ENCODE data around the gene PACSIN2.
"Not testable (repeated sequence)": the region's sequence is repeated elsewhere in the genome, so short reads cannot be mapped to it uniquely, and the experiment has no call there.

The PACSIN2 gene

DNA sequence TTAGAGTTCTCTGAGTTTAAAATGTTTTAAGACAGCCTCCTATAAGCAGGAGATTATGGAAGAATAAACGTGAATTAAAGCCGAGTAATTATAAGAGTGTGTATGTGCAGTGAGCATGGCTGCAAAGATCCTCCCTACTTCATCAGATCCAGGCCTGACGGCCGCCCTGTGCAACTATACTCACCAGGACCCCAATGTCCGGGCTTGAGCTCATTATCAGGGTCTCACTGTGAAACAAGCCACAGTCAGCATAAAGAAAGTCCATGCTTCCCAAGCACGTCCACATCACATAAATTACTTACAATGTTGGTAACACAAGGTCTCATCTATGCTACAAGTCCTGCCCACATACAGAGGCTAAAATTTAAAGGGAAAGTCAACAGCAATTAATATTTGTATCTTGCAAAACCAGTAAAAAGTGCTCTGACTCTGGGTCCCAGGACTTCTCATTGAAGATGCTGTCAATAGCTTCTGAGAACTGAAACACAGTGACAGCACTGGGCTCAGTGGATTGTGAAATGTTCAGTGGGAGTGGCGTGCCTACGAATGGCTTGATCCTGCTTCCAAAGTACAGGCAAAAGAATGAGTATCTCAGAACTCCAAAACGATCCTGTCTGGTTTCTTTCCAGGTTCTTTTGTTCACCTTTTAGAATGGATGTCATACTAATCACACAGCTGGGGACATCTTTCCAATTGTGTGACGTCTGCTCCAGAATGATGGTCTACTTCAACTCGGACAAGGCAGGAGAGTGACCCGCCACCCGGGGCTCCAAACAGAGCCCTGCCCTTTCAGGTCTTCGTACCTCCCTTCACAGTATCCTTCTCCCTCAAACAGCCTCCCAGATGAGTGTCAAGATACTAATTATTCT, 85.7 kb downstream of the PACSIN2 start:
- DNase-seq: no peak
- Histone ChIP-seq H3K27ac (no peak overlapping the region), H3K36me3 (no peaks in the 10 kb centered on the region), H3K27me3 (ENCODE audit: insufficient read depth, low read depth, severe bottlenecking) (no peaks in the 10 kb centered on the region), H3K9me3 (ENCODE audit: severe bottlenecking) (no peaks in the 10 kb centered on the region), H3K4me3 (ENCODE audit: low read depth, low read length) (no peak overlapping the region)
- TF ChIP-seq, protein P1, sequence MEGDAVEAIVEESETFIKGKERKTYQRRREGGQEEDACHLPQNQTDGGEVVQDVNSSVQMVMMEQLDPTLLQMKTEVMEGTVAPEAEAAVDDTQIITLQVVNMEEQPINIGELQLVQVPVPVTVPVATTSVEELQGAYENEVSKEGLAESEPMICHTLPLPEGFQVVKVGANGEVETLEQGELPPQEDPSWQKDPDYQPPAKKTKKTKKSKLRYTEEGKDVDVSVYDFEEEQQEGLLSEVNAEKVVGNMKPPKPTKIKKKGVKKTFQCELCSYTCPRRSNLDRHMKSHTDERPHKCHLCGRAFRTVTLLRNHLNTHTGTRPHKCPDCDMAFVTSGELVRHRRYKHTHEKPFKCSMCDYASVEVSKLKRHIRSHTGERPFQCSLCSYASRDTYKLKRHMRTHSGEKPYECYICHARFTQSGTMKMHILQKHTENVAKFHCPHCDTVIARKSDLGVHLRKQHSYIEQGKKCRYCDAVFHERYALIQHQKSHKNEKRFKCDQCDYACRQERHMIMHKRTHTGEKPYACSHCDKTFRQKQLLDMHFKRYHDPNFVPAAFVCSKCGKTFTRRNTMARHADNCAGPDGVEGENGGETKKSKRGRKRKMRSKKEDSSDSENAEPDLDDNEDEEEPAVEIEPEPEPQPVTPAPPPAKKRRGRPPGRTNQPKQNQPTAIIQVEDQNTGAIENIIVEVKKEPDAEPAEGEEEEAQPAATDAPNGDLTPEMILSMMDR (IDR thresholded peaks at IDR 0.05; ENCODE audit: low read depth, low read length): no peak

DNA sequence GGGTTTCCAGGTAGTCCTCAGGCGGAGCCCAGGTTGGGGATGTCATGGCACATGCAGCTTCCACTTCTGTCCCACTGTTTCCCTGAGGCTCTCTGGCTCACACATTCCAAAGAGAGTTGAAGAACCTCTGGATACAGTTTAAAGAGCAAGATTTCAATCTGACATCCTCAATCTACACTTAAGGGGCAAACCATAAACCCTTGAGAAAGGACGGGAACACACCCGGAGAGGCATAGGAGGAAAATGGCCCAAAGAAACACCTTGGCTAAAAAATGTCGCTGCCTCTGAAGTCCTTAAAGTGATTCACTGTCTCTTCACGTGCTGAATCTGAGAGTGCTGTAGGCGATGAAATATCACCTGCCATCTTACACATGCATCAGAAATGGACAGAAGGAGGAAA, 87.0 kb downstream of the PACSIN2 start:
- Histone ChIP-seq H3K27me3 (ENCODE audit: insufficient read depth, low read depth, severe bottlenecking) (no peaks in the 10 kb centered on the region), H3K36me3 (no peaks in the 10 kb centered on the region), H3K27ac (no peak overlapping the region), H3K4me3 (ENCODE audit: low read depth, low read length) (no peak overlapping the region), H3K9me3 (ENCODE audit: severe bottlenecking) (no peaks in the 10 kb centered on the region)
- TF ChIP-seq, protein P1 (IDR thresholded peaks at IDR 0.05; ENCODE audit: low read depth, low read length): no peak
- no peak for DNase-seq

DNA sequence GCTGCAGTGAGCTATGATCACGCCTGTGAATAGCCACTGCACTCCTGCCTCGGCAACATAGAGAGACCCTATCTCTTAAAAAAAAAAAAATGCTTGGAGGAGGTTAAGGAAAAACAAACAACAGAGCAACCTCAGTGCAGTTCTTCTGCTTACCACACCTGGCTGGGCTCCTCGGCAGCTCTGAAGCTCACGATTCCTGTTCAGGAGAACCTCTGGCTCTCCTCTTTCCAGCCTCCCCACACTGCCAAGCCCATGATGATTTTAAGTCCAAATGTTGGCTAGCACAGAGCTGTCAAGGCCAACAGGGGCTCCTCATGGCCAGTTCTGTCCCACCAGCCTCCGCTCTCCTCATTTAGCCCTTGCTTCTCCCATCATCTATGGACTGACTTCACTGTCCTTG, 88.2 kb downstream of the PACSIN2 start:
- Histone ChIP-seq H3K27ac (no peak overlapping the region), H3K36me3 (no peaks in the 10 kb centered on the region), H3K27me3 (ENCODE audit: insufficient read depth, low read depth, severe bottlenecking) (no peaks in the 10 kb centered on the region), H3K4me3 (ENCODE audit: low read depth, low read length) (no peak overlapping the region), H3K9me3 (ENCODE audit: severe bottlenecking) (no peaks in the 10 kb centered on the region)
- TF ChIP-seq, protein P1 (IDR thresholded peaks at IDR 0.05; ENCODE audit: low read depth, low read length): no peak
- no peak for DNase-seq

DNA sequence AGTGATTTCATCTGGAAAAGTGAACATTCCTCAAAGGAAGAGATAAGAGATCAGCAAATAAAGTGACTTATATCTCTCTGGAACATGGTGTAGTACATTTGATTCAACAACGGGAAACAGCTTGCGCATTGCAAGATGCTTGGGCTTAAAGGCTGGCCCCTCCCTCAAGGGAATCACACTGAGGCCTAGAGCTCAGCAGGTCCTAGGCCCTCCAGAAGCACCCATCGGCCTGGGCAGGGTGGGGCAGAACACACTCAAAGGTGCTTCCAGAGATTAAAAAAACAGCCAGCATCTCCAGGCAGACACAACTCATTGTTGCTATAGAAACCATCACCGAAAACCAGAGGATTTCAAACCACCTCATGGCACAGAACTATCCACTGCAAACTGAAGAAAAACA, 88.8 kb downstream of the PACSIN2 start:
- TF ChIP-seq, protein P1 (IDR thresholded peaks at IDR 0.05; ENCODE audit: low read depth, low read length): no peak
- no peak for DNase-seq
- no peaks in the 10 kb centered on the region for H3K9me3 ChIP-seq (ENCODE audit: severe bottlenecking)
- H3K27ac ChIP-seq: no peak overlapping the region
- no peaks in the 10 kb centered on the region for H3K27me3 ChIP-seq (ENCODE audit: insufficient read depth, low read depth, severe bottlenecking)
- no peaks in the 10 kb centered on the region for H3K36me3 ChIP-seq
- no peak overlapping the region for H3K4me3 ChIP-seq (ENCODE audit: low read depth, low read length)

DNA sequence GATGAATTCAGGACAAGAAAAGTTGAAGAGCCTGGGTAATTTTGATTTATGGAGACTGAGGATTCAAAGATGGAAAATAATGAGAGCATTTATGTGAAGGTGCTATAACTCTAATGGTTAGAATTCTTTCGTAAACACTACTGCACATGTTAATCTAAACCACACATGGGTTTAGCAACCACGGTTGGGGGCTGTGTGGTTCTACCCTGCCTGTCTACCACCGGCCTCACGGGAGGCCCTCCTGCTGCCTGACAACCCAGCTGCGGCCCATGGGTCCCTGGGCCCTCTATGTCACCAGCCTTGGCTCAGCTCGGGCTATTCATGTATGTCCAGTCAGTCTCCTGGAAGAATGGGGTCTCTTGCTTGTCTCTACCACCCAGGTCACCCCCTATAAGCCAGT, 89.4 kb downstream of the PACSIN2 start:
- Histone ChIP-seq H3K9me3 (ENCODE audit: severe bottlenecking) (no peaks in the 10 kb centered on the region), H3K36me3 (no peaks in the 10 kb centered on the region), H3K4me3 (ENCODE audit: low read depth, low read length) (no peak overlapping the region), H3K27me3 (ENCODE audit: insufficient read depth, low read depth, severe bottlenecking) (no peaks in the 10 kb centered on the region), H3K27ac (no peak overlapping the region)
- DNase-seq: no peak
- TF ChIP-seq, protein P1 (IDR thresholded peaks at IDR 0.05; ENCODE audit: low read depth, low read length): no peak

DNA sequence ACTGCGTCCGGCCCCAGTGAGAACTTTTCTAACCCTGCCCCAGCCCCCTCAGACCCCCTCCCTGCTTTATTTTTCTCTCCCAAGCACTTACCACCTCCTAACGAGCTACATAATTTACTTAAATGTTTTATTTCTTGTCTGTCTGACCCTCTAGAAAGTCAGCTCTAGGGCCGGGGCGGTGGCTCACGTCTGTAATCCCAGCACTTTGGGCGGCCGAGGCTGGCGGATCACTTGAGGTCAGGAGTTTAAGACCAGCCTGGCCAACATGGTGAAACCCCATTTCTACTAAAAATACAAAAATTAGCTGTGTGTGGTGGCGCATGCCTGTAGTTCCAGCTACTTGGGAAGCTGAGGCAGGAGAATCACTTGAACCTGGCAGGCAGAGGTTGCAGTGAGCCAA, 89.9 kb downstream of the PACSIN2 start:
- not testable (repeated sequence) for H3K9me3 ChIP-seq (ENCODE audit: severe bottlenecking); H3K27ac ChIP-seq; DNase-seq; H3K4me3 ChIP-seq (ENCODE audit: low read depth, low read length); H3K27me3 ChIP-seq (ENCODE audit: insufficient read depth, low read depth, severe bottlenecking); H3K36me3 ChIP-seq
